ENCODE measurements around the gene CPAMD8.
"Not testable (repeated sequence)": the region's sequence is repeated elsewhere in the genome, so short reads cannot be mapped to it uniquely, and the experiment has no call there.

CPAMD8 gene

DNA sequence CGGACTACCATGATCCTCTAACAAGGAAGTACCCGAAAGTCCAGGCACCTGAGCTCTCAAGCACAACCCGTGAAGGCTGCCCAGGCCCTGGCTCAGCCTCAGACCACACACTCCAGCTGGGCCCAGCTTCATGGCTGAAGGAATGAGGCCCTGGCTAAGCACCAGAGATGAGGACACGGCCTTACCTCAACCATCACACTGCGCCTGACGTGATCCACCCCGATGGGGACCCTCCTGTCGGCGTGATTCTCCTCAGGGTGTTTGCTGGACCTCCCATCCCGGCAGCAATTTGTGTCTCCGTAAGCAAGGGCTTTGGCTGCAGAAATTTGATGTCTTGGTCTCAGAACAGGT is 81.3 kb downstream of the CPAMD8 start:
- no peak for DNase-seq

DNA sequence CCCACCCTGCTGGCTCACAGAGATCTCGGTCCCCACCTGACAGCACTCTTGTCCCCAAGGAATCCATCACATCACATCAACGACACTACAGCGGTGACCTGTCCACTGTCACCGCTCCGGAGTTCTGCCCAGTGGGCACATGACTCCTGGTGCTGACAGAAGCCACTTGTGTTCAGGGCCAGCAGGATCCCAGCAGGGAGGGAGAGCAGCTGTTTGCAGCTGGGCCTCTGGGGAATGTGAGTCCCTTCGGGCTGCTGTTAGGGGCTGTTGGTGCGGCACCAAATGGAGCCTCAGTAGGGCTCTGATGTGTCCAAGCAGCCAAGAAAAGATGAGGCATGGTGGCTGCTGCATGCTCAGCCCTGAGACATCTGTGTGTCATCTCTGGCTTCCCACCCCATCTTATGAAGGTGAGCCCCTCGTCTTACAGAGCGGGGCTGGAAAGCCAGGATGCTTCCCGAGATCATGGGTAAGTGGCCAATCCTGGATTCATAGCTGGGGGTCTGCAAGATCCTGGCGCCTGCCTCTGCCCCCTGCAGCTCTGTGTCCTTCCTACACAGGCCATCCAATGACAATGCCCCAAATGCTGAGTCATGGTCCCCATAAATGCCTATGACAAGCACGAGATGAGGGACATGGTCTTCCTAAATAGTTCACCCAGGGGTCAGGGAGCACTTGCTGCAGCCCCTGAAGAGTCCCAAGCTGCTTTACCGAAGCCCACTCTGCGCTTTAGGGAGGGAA is 81.8 kb downstream of the CPAMD8 start:
- no peak for DNase-seq

DNA sequence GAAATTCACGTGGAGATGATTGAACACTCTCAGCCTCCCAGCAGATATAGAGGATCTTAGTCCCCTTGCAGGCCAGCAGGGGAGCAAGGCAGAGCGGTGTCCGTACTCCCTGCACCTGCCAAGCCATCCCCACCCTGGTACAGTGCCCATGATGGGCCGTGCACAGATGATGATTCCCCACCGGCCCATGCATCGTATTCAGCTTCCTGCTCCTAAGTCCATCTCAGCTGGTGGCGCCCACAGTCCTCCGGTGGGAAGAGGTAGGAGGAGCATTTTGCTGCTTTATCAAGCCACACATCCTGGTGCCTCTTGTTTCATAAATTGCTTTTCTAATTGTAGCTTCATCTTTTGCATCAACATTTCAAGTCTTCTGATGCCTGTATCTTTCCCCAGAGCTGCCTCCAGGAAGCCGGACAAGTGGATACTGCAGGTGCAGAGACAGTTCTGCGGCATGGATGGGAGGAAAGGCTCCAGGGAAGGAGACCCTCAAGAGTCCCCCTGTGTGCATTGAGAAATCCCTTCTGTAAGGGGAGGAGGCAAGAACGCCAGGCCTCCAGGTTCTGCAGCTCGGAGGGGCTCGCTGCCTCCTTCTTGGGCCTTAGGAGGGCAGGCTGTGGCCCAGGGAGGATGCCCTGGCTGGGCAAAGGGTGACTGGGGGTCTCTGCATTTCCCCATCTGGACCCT is 82.5 kb downstream of the CPAMD8 start:
- no peak for DNase-seq

DNA sequence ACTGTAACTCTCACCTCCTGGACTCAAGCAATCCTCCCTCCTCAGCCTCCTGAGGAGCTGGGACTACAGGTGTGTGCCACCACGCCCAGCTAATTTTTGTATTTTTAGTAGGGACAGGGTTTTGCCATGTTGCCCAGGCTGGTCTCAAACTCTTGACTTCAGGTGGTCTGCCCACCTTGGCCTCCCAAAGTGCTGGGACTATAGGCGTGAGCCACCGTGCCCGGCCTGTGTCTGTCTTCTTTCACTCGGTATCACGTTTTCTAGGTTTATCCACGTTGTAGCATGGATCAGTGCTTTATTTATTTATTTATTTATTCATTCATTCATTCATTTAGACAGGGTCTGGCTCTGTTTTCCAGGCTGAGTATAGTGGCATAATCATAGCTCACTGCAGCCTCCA is 83.5 kb downstream of the CPAMD8 start:
- not testable (repeated sequence) for DNase-seq

DNA sequence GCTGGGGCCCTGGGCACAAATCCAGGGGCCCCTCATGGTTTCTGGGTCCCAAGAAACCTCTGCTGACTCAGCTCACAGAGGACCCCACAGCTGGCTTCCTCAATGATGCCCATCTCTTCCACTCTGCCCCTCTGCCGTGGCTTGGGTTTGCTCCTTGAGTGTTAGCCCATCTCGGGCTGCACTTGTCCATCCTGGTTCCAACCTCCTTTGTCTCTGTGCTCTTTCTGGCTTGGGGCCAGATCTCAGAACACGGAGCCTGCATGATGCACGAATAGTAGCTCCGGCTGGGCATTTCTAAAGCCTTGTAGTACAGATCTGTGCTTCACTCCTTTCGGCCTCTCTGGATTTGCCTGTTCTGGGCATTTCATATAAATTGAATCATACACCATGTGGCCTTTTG is 84.0 kb downstream of the CPAMD8 start:
- no peak for DNase-seq

DNA sequence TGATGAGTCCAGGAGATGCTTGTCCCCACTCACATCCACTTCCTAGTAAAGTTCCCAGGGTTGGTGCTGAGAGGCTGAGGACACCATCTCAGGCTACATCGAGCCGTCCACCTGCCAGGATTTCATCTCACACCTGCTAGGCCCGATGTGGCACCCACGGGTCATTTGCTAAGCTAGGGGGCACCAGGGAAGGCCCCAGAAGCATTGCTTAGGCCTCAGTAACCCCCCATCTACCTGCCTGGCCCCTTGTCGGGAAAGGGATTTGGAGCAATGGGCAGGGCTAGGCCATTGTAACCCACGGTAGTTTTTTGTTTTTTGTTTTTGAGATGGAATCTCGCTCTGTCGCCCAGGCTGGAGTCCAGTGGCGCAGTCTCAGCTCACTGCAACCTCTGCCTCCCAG is 86.0 kb downstream of the CPAMD8 start:
- no peak for DNase-seq

DNA sequence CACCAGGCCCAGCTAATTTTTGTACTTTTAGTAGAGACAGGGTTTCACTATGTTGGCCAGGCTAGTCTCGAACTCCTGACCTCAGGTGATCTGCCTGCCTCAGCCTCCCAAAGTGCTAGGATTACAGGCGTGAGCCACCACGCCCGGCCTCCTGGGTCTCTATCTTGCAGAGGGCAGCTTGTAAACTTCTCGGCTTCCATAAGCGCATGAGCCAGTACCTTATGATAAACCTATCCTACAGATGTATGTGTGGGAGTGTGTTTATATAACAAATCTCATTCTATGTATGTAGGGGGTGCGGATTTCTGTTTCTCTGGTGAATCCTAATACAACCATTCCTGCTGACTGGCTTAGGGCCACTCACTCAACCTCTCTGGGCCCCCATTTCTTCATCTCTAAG is 86.5 kb downstream of the CPAMD8 start:
- not testable (repeated sequence) for DNase-seq

DNA sequence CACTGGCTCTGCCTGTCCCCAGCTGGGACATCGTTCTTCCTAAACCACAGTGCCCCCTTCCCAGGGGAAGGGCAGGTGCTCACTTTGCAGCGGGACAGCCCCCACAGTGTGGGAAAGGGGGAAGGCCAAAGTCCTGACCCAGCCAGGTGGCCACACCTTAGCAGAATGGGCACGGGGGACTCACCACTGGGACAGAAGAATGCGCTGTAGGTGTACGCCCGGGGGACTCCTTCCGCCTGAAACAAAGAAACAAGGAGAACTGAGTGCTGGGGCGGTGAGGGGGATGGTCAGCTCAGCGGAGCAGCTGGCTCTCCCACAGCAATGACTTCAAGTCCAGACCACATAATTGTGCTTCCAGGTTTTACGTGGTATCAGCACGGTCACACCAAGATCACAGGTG is 88.4 kb downstream of the CPAMD8 start:
- no peak for DNase-seq

DNA sequence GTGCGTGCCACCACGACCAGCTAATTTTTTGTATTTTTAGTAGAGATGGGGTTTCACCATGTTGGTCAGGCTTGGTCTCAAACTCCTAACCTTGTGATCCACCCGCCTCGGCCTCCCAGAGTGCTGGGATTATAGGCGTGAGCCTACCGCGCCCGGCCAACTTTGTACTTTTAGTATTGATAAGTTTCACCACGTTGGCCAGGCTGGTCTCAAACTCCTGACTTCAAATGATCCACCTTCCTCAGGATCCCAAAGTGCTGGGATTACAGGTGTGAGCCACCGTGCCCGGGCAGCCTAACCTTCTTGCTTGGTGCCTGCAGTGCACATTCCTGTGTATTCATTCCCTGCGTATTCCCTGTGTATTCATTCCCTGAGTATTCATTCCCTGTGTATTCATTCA is 88.8 kb downstream of the CPAMD8 start:
- not testable (repeated sequence) for DNase-seq

DNA sequence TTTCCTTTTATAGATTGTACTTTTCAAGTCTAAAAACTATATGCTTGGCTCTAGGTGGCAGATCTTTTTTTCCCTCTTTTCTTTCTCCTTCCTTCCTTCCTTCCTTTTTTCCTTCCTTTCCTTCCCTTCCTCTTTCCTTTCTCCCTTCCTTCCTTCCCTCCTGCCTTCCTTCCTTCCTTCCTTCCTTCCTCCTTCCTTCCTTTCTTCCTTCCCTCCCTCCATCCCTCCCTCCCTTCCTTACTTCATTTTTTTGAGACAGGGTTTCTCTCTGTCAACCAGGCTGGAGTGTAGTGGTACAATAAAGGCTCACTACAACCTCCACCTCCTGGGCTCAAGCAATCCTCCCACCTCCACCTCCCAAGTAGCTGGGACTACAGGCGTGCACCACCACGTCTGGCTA is 89.7 kb downstream of the CPAMD8 start:
- DNase-seq = no peak

DNA sequence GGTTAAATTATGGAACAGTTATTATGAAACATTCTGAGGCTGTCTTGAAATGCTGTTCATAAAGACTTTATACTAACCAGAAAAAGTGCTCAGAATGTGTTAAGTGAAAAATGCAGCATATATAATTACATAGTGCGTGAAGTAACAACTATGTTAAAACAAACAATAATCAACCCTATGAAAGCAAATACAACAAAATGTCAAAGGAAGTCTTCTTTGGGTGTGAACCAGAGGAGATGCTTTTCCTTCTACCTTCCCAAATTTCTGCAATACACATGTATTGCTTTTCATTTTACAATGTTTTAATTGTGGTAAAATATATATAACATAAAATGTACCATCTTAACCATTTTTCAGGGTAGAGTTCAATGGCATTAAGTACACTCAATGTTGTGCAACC is 92.1 kb downstream of the CPAMD8 start:
- DNase-seq = no peak

DNA sequence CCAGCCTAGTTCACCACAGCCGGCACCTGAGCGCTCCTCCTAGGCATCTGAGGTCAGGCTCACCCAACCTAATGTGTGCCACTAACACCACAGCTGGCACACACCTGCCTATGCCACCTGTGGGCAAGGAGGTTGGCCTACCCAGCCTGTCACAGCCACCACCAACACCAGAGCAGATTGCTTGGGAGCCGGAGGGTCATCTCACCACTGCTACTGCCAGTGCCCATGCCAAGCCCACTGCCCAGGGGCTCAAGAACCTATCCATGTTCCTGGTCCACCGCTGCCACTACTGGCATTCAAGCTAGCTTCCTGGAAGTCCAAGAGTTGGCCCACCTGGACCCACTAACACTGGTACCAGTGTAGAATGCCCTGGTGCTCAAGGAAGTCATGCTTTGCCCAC is 95.3 kb downstream of the CPAMD8 start:
- no peak for DNase-seq

DNA sequence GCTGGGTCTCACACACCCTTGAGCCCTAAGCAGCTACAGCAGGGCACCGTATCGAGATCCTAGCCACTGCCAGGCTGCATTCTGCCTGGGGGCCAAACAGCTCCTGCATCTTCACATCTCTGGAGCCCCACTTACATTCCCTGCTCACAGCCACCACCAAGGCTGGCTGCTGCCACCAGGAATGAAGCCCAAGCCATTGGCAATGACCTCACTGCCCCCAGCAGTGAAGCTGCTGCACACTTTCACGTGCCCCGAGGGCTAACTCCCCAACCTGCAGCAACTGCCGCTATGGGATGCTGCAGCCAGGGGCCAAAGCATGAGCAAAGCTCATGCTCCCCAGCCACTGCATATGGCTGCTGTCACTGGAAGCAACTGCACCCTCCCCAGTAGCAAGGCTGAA is 95.9 kb downstream of the CPAMD8 start:
- no peak for DNase-seq

DNA sequence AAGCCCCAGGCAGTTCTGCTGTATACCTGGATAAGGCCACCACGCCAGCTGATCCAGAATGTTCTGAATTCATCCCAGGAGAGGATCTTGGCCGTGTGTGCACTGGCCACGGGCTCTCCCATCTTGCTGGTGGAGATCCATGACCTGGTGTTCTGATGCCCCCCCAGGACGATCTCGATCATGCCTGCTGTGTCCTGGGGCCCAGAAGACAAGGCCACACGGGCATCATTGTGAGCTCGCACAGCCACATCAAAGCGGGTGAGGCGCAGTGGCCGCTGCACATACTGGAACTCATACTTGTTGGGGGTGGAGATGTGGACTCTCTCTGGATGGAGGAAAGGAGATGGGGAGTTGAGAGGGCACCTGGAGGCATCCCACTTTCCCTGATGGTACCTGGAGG is 97.7 kb downstream of the CPAMD8 start:
- DNase-seq = no peak

DNA sequence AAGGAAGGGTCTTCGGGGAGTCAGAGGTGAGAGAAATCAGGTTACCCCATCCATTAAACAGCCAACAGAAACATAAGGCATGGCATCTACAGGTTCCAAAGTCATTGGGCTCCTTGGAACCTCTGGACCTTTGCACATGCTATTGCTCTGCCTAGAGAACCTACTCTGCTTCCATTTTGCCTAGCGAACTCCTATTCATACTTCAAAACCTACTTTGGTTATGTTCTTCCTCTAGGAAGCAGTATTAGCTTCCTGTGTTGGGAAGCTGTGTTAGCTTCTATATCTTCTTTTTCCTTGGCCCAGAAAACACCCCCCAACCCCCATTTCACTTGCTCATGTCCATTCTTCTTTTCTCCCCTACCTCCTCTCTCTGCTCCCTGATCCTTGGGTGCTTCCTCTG is 98.3 kb downstream of the CPAMD8 start:
- no peak for DNase-seq

DNA sequence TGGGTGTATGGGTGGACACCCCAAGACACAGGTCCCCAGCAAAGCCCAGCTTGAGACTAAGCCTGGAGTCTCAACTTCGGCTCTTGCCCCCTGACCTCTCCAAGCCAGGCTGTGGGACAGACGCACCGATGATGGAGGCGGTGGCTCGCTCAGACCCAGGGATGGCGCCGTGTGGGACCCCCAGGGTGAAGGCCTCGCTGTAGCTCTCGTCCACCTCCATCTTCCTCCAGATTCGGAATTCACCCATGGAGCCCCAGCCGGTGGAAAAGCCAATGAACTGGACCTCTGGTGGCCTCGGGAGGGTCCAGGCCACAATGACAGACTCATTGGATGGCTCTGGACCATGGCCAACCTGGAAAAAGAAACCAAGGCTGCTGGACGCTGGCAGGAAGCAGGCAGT is 98.7 kb downstream of the CPAMD8 start:
- no peak for DNase-seq

DNA sequence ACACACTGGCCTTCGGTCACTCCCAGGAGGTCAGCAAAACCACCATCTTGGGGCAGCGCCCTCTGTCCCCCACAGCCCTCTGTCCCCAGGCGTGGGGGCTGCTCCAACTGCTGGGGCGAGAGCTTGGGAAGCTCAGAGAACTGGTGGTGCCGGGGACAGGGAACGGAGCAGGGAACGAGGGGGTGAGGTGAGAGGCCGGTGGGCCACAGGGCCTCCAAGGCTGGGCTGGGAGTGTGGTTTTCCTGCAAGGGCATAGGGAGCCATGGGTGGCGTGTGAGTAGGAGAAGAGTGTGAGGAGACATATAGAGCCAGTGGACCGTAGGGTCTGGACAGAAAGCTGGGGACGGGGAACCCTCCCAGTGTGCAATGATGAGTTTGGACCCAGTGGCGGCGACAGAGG is 103.7 kb downstream of the CPAMD8 start:
- DNase-seq = no peak

DNA sequence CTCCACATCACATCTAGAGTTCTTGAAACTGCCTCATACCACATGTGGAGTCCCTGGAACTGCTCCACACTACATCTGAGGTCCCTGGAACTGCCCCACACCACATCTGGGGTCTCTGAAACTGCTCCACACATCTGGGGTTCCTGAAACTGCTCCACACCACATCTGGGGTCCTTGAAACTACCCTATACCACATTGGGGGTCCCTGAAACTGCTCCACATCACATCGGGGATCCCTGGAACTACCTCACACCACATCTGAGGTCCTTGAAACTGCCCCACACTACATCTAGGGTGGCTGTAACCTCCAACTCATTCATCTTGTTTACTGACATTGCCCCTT is 104.0 kb downstream of the CPAMD8 start:
- DNase-seq = no peak

DNA sequence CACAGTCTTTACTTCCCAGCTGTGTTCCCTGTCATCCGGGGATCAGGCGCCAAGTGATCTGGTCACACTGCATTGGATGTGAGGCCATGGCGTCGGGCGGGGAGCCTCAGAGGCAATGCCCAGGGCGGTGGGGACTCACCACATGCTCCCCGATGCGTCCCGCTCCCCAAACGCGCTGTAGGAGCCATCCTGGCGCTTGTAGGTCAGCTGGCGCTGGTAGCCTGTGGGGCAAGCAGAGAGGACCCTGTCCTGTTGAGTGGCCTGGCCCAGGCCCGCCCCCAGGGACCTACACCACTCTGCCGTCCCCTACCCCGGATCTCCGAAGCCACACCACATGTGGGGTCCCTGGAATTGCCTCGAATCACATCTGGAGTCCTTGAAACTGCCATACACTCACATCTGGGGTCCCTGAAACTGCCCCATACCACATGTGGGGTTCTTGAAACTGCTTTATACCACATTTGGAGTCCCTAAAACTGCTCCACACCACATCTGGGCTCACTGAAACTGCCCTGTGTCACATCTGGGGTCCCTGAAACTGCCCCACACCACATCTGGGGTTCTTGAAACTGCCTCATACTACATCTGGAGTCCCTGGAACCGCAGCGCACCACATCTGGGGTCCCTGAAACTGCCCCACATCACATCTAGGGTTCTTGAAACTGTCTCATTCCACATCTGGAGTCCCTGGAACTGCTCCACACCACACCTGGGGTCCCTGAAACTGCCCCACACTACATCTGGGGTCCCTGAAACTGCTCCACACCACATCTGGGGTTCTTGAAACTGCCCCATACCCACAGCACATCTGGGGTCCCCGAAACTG is 104.6 kb downstream of the CPAMD8 start:
- no peak for DNase-seq

DNA sequence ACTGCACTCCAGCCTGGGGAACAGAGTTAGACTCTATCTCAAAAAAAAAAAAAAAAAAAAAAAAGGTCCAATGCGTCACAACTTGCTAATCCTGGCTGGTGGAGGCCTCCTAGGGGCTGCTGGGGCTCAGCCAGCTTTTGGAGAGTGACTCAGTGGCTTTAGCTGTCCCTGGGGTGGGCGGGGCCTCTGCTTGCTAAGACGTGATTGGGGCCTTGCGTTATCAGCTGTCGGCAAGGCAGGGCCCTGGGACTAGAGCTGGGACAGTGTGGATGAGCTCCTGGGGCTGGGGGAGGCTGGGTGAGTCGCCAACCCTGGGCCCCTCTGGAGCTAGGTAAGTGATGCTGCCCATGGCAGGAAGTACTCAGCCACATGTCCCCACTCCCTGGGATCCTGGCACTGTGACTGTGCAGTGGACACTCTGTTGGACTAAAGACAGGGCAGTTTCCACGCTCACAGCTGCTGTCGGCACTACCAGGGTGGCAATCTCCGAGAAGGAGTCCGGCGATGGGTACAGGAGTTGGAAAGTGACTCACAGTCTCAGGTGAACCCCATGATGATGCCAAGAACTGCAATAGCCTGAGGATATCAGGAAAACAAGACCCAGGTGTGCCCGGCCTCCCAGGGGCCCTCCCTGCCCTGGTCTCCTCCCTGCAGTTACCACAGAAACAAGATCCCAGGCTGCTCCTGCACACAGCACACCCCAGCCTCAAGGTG is 105.6 kb downstream of the CPAMD8 start:
- DNase-seq = no peak

DNA sequence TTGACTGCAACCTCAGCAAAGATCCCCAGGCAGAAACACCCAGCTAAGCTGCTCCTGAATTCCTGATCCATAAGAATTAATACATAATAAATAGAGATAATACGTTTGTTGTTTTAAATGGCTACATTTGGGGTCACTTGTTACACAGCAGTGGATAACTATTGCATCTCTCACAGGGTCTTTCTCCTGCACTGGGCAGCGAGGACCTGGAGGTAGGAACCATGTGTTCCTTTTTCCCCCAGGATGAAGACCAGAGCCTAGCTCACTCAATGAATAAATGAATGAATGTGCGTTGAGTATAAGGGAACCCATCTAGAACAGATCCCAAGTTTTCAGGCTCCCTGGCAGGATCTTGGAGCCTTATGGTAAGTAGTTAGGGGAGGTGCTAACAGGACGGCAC is 107.1 kb downstream of the CPAMD8 start:
- no peak for DNase-seq

DNA sequence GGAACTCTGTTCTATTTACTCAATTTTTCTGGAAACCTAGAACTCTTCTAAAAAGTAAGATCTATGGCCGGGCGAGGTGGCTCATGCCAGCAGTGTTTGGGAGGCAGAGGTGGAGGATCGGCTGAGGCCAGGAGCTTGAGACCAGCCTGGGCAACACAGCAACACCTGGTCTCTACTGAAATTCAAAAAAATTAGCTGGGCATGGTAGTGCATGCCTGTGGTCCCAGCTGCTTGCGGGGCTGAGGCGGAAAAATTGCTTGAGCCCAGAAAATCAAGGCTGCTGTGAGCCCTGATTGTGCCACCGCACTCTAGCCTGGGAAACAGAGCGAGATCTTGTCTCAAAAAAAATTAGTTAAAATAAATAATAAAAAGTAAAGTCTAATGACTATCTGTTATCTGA is 109.2 kb downstream of the CPAMD8 start:
- DNase-seq = no peak

DNA sequence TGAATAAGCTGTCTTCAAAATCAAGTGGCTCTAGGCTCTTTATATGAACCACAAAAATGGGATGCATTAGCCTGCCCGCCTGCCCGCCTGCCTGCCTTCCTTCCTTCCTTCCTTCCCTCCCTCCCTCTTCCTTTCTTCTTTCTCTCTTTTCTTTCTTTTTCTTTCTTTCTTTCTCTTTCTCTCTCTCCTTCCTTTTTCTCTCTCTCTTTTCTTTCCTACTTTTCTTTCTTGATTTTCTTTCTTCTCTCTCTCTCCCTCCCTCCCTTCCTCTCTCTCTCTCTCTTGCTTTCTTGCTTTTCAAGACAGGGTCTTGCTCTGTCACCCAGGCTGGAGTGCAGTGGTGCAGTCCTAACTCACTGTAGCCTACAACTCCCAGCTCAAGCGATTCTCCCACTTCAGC is 110.9 kb downstream of the CPAMD8 start:
- DNase-seq = no peak

DNA sequence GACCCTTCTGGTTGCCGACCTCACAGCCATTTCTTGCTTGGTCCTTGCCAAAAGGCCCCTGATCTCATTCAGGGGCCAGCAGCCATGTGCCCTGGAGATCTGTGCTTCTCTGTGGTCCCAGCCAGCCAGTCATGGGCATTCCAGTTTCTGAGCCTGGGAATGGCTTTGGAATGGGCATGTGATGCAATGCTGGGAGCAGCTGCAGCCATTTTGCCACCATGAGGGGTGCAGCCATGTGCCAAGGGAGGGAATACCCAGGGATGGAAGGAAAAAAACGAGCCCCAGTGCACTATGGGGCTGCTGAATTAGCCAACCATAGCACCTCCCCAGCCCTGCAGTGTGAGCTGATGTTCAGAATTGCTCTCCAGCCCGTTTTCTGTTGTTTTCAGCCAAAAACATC is 111.5 kb downstream of the CPAMD8 start:
- no peak for DNase-seq

Measured in NCI-H2171 (cell line).